ENCODE results near the gene PLIN5.
A peak's percentile ranks its signal among the peaks of the same experiment; 100 is the strongest.
"Not testable (repeated sequence)": the region's sequence is repeated elsewhere in the genome, so short reads cannot be mapped to it uniquely, and the experiment has no call there.

PLIN5 gene

DNA sequence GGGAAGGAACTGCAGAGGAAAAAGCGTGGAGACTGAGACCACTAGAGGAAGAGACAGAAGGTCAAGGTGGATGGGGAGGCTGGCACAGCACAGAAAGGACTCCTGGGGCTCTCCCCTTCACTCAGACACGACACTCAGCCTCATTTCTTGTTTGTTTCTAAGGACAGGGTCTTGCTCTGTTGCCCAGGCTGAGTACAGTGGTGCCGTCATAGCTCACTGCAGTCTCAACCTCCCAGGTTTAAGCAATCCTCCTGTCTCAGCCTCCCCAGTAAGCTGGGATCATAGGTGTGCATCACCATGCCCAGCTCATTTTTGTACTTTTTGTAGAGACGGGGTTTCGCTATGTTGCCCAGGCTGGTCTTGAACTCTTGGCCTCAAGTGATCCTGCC lies 35.9 kb upstream of the PLIN5 start:
- in situ Hi-C loops (cut with MboI; ENCODE audit: low pct_unique_long_range_greater_than_20kb, low sequenced_read_pairs): no loop called here
- no peak for DNase-seq

DNA sequence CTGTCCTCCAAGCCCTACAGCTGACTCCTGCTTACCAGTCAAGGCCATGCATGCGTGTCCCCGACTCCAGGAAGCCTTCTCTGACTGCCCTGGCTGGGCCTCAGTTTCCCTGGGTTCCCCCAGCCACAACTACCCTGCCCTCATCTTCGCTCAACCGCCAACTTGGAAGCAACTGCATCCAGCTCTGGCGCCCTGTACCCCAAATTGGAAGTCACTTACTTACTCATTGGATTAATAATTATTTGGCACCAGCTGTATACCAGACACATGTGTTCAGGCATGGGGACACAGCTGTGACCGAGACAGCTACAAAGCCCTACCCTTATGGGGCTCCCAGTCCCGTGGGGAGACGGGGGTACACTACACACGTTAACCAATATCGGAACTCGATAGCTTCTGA lies 35.4 kb upstream of the PLIN5 start:
- in situ Hi-C loops (cut with MboI; ENCODE audit: low pct_unique_long_range_greater_than_20kb, low sequenced_read_pairs): no loop called here

DNA sequence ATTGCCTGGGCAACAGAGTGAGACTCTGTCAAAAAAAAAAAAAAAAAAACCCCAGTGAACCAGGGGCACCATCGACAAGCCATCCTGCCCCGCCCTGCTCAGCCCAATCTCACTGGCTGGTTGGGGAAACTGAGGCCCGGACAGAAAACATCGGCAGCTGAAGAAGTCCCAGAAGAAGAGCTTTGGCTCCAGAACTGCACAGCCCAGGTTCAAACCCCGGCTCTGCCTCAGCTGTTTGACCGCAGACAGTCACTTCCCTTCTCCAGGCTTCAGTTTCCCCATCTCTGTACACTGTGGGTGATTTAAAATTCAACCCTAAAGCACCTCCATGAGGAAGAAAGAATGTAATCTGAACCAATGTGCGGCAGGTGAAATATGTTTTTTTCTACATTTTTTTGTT lies 33.9 kb upstream of the PLIN5 start:
- DNase-seq: peak; percentile 80
- in situ Hi-C loops (cut with MboI; ENCODE audit: low pct_unique_long_range_greater_than_20kb, low sequenced_read_pairs): no loop called here

More for the DNA sequence above, 35.4 kb upstream of the PLIN5 start:
- DNase-seq: no peak

DNA sequence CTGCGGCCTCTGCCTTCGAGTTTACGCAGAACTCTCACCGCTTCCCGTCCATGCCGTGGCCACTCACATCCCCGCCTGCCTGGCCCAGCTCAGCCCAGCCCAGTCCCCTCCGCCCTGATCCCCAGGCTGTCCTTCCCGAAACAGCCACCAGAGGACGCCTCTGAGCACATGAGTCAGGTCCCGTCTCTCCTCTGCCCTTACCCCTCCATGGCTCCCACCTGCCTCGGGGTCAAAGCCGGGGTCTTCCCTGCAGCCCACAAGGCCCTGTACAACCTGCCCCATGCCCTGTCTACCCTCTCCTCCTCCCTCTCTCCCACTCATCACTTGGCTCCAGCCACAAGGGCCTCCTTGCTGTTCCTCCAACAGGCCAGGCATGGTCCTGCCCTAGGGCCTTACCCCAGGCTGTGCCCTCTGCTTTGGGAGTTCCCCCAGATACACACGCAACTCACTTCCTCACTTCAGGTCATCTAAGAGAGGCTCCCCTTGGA lies 32.6 kb upstream of the PLIN5 start:
- DNase-seq: peak; percentile 70
- in situ Hi-C loops (cut with MboI; ENCODE audit: low pct_unique_long_range_greater_than_20kb, low sequenced_read_pairs): no loop called here

DNA sequence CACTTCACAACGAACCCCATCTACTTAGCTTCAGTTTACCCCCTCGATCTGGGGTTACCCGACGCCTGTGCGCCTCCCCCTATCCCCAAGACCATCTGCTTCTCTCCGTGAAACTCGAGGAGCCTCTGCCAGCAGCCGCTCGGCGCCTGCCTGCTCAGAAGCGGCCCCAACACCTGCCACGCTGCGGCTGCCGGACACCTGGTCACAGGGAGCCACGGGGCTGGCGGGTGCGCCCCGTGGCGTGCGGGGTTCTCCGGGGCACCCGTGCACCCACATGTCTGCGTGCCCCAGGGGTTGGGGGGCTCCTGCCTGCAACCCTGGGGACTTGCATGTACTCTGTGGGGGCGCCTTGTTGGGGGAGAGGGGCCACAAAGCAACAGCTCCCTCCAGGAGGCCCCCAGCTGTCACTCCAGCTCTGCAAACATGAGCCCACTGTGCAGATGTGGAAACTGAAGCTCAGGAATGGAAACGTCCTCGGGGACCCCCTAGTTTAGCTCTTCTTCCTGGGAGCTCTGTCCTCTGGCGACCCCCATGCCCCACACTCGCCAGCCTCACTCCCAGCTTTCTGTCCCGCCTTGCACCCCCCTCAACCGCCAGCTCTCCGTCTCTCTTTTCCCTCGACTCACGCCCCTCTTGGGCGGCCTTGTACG lies 31.5 kb upstream of the PLIN5 start:
- DNase-seq: no peak
- in situ Hi-C loops (cut with MboI; ENCODE audit: low pct_unique_long_range_greater_than_20kb, low sequenced_read_pairs): no loop called here

DNA sequence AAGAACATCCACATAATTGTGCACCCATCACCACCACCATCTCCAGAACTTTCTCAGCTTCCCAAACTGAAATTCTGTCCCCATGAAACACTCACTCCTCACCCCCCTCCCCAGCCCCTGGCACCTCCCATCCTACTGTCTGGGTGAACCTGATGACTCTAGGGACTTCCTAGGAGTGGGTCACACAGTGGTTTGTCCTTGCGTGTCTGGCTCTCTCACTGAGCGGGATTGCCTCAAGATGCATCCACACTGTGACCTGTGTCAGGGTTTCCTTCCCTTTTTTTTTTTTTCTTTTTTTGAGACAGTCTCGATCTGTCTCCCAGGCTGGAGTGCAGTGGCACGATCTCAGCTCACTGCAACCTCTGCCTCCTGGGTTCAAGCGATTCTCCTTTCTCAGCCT lies 28.5 kb upstream of the PLIN5 start:
- DNase-seq: peak; percentile 83
- in situ Hi-C loops (cut with MboI; ENCODE audit: low pct_unique_long_range_greater_than_20kb, low sequenced_read_pairs): not testable (repeated sequence)

DNA sequence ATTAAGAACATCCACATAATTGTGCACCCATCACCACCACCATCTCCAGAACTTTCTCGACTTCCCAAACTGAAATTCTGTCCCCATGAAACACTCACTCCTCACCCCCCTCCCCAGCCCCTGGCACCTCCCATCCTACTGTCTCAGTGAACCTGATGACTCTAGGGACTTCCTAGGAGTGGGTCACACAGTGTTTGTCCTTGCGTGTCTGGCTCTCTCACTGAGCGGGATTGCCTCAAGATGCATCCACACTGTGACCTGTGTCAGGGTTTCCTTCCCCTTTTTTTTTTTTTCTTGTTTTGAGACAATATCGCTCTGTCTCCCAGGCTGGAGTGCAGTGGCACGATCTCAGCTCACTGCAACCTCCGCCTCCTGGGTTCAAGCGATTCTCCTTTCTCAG lies 27.1 kb upstream of the PLIN5 start:
- DNase-seq: peak; percentile 82
- in situ Hi-C loops (cut with MboI; ENCODE audit: low pct_unique_long_range_greater_than_20kb, low sequenced_read_pairs): not testable (repeated sequence)

DNA sequence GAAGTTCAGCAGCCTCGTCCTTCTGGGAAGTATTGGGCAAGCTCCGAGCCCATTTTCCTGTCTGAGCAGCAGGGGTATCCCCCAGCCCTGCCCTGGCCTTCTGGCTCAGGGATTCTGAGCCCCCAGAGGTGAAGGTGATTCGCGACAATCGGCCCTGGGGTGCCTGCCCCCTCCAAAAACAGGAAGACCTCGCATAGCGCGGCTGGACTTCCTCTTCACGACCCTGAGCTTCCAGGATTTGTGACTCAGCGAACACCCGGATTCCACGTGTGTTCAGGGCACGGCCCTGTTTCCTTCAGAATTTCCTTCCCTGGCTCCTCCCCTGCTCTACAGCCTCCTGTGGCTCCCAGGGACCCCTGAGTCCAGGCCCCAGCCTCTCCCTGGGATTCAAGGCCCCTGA lies 24.5 kb upstream of the PLIN5 start, which contains the start of gene SEMA6B:
Gene SEMA6B (minus strand): TSS at position 116 of the 400 bp plus-strand sequence. CDS start 1,227 bp downstream, outside the sequence.
- in situ Hi-C loops (cut with MboI; ENCODE audit: low pct_unique_long_range_greater_than_20kb, low sequenced_read_pairs): no loop called here
- no peak for DNase-seq

DNA sequence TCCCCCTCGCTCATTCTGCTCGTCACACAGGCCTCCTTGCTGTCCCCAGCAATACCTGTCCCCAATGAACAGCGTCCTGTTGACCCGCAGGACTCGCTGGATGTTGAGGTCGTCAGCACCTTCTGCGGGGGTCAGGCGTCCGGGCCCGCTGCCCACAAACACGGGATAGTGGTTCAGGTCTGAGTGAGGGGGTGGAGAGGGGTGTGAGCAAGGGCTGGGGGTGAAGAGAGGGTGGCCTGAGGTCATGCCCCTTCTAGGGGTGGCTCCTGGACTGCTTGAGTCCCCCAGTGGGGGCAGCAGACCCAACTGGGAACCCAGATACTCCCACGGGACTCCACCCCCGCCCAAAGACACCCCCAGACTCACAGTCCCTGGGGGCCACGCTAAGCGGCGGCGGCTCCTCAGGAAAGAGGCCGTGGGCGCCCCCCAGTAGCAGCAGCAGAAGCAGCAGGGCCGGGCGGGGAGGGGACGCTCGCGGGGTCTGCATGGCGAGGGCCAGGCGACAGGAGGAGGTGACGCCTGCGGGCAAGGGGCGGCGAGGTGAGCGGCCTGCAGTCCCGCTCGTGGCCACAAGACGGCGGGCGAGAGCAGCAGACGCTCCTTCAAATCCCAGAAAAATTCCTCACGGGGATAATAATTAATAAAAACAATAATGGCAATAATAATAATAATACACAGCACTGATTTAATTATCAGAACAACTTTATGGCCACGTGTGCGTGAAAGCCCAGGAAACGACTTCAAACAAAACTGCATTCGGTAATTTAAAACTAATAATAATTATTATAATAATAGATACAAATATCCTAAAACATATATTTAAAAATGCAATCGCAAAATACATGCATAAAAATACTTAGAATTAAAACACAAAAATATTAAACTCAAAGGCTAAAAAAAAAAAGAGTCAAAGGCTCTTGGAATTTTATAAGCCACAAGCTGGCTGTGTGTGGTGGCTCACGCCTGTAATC lies 23.2 kb upstream of the PLIN5 start:
- in situ Hi-C loops (cut with MboI; ENCODE audit: low pct_unique_long_range_greater_than_20kb, low sequenced_read_pairs): no loop called here
- DNase-seq: peak; percentile 56

DNA sequence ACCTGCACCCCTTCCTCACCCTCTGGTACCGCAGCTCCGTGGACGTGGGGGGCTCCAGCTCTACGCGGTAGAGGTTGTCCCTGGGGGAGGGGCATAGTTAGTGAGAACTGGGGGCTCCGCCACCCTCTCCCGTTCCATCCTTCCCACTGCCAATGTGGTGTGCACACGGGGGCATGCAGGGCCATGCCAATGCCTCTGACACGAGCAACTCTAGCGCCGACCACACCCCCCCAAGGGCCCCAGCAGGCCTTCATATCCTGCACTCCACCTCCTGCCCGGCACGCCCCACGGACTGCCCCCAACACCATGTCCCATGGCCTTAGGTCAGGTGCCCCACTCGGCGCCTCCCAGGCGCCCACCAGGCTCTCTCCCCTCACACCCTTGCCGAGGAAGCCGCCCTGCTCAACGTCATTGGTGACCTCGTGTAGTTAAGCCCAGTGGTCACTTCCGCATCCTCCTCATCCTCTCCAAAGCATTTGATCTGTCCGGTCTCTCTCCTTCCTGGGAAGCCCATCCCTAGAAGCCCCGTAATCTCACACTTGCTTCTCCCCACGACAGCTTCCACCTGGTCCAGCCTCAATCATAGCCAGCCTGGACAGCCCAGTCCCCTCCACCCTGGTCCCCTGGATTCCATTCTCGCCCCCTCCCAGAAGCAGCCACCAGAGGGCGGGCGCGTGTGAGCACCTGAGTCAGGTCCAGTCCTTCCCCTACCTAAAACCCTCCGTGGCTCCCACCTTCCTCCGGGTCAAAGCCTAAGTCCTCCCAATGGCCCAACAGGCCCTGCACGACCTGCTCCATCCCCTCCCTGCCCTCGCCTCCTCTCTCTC lies 22.3 kb upstream of the PLIN5 start:
- in situ Hi-C loops (cut with MboI; ENCODE audit: low pct_unique_long_range_greater_than_20kb, low sequenced_read_pairs): no loop called here
- no peak for DNase-seq

DNA sequence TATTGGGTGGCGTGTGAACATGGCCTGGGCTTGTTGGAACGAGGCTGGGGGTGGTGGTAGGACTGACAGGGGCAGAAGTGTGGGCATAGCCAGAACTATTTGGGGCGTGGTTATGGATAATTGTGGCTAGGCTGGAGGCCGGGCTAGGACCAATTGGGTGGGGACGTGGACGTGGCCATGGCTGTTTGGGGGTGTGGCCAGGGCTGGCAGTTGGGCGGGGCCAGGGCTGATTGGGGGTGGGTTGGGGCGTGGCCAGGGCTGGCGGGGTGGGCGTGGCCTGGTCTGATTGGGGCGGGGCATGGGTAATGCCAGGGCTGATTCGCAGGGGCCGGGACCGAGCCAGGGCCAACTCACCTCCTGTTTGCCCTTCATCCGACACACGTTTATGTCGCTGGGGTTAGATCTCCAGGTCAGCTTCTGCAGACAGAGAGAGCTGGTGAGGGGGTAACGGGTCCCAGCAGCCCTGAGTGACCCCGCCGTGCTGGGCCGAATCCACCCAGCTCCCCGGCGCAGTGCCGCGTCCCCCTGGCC lies 21.6 kb upstream of the PLIN5 start:
- DNase-seq: no peak
- in situ Hi-C loops (cut with MboI; ENCODE audit: low pct_unique_long_range_greater_than_20kb, low sequenced_read_pairs): no loop called here

DNA sequence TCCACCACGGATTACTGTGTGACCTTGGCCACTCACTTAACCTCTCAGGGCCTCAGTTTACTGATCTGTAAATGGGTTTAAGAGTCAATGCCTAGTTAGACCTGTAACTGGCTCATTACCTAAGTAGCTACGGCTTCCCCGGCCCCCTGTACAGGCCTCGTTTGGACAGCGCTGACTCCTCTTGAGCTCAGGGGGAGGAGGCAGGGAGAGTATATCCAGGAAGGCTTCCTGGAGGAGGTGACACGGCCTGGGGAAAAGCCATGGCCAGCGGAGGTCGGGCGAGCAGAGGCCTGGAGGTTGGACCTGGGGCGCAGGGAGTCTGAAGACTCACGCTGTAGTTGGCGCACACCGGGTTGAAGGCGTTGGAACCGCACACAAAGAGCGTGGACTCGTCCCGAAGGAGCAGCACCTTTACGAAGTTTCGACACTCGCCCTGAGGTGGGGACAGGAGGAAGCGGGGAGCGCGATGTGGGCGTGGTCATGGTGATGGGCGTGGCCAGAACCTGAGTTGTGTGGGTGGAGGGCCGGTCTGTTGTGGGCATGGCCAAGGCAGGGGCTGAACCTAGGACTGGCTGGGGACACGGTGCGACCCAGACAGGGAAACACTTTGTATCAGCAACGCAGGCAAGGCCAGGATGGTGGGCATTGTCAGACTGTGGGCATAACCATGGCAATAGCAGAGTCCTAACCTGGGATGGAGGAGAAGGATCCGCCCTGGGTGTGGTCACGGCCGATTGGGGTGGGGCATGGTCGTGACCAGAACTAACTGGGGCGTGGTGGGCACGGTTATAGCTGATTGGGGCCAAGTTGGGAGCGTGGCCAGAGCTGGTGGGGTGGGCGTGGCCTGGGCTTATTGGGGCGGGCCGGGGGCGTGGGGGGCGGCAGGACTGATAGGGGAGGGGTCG lies 20.9 kb upstream of the PLIN5 start:
- DNase-seq: no peak
- in situ Hi-C loops (cut with MboI; ENCODE audit: low pct_unique_long_range_greater_than_20kb, low sequenced_read_pairs): no loop called here

DNA sequence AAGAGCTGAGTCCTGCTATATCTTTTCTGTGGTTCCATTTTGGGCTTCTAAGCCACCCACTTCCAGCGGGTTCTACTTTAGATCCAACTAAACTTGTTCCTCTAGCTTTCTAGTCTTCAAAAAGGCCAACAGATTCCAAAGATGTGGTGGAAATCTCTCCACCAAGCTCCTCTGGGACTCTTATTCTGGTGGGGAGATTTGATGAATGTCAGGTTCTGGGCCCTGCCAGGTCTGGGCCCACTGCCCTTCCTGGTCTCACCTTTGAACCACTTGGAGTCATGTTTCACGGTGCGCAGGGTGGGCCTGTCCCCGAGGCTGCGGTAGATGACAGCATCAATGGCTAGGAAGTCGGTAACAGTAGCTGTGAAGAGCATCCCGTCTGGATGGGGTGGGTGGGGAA lies 19.7 kb upstream of the PLIN5 start:
- in situ Hi-C loops (cut with MboI; ENCODE audit: low pct_unique_long_range_greater_than_20kb, low sequenced_read_pairs): no loop called here
- no peak for DNase-seq

DNA sequence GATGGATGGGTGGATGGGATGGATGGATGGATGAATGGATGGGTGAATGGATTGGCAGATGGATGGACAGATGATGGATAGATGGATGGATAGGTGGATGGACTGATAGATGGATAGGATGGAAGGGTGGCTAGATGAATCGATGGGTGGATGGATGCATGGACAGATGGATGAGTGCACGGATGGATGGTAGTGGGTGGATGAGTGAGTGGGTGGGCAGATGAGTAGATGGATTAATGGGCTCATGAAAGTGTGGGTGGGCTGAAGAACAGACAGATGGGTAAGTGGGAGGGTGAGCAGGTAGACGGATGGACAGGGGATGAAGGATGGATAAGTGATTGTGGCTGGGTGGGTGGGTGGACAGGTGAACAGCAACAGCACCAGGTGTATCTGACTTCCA lies 18.8 kb upstream of the PLIN5 start:
- no peak for DNase-seq
- in situ Hi-C loops (cut with MboI; ENCODE audit: low pct_unique_long_range_greater_than_20kb, low sequenced_read_pairs): no loop called here

DNA sequence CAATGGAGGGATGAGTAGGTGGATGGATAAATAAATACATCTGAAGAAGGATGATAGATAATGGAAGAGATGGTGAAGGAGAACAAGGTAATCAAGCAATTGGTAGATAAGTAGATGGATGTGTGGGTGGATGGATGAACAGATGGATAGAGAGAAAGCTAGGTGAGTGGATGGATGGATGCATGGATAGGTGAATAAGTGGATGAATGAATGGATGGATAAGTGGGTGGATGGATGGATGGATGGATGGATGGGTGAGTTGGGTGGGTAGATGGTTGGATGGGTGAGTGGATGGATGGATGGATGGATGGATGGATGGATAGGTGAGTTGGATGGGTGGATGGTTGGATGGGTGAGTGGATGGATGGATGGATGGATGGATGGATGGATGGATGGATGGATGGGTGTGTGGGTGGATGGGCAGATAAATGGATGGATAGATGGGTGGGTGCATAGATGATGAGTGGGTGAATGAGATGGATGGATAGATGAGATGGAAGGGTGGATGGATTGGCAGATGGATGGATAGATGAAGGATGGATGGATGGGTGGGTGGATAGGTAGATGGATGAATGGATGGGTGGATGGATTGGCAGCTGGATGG lies 18.2 kb upstream of the PLIN5 start:
- in situ Hi-C loops (cut with MboI; ENCODE audit: low pct_unique_long_range_greater_than_20kb, low sequenced_read_pairs): no loop called here
- no peak for DNase-seq

DNA sequence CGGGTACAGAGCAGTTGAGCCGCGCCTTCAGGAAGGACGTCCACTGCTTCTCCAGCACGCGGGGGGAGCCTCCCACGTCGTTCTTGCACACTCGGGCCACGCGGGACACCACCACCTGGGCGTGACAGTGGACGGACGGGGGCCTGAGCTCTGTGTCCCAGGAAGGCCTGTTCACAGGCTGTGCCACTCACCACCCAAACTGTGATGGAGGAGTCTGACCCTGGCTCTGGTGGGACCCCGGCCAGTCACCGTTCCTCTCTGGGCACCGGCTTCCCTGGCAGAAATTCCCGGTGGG lies 17.4 kb upstream of the PLIN5 start:
- in situ Hi-C loops (cut with MboI; ENCODE audit: low pct_unique_long_range_greater_than_20kb, low sequenced_read_pairs): no loop called here
- no peak for DNase-seq

DNA sequence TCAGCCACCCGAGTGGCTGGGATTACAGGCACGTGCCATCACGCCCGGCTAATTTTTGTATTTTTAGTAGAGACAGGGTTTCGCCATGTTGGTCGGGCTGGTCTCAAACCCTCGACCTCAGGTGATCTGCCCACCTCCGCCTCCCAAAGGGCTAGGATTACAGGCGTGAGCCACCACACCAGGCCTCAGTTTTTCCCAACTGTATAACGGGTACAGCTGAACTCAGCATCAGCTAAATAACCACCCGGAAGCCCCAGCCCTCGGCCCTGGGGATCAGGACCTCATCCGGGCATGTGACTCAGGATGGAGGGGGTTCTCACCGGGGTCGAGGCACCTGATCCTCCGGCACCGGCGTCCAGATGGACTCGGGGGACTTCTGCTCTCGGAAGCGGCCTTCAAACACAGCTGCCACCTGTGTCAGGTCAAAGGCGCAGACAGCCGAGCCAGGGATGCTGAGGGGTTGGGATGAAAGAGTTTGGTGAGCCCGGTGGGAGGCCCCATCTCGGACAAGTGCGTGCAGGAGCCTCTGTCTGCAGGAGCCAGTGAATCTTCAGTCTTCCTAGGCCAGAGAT lies 15.5 kb upstream of the PLIN5 start:
- DNase-seq: no peak
- in situ Hi-C loops (cut with MboI; ENCODE audit: low pct_unique_long_range_greater_than_20kb, low sequenced_read_pairs): no loop called here

DNA sequence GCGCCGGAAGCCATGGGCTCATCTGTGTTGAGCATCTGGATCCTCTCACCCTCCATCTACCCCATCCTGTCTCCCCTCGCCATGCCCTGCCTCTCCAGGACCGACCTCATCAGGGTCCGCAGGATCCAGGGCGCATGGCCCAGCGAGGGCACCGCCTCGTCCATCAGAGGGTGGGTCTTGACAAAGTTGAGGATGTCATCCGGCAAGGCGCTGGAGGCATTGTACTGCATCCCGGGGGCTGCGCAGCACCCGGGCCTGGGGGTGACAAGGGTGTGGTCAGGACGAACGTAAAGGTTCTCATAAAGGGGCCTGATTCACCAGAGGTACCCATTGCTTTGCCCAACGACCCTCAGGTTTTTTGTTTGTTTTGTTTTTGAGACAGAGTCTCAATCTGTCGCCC lies 15.0 kb upstream of the PLIN5 start:
- in situ Hi-C loops (cut with MboI; ENCODE audit: low pct_unique_long_range_greater_than_20kb, low sequenced_read_pairs): no loop called here

More for the DNA sequence above, 15.0 kb upstream of the PLIN5 start:
- no peak for DNase-seq
